ENCODE data around the gene OCEL1. TPM values are rescaled to one million over a fixed set of nuclear protein-coding genes. Genes with fewer than 3 reads are reported as not detected.

The OCEL1 gene
- total RNA-seq, 1 experiment from 2014 or later, result 25.7 TPM

- no peak overlapping the region for H4K8ac ChIP-seq (replicated peaks; ENCODE audit: insufficient read length, low read depth, low read length)
- H2BK12ac ChIP-seq (ENCODE audit: insufficient read length, low read depth, low read length), result no peak overlapping the region
- Mint-ChIP-seq H3K4me1 (no peaks in the 10 kb centered on the region; a peak in 2 of 4 replicates), H3K9me3 (no peaks in the 10 kb centered on the region), H3K27ac (peak overlapping the region in 1 of 3 experiments; percentile 95; a peak in 2 of 7 replicates), H3K4me3 (no peak overlapping the region), H3K36me3 (ENCODE audit: insufficient read depth in 1 of 3, low read depth in 3 of 3) (peaks cover 0 to 22% (median 2%) of the 10 kb centered on the region in 3 experiments; a peak in 4 of 7 replicates), H3K27me3 (ENCODE audit: low read depth) (no peaks in the 10 kb centered on the region)
- no peak overlapping the region for H2BK15ac ChIP-seq (ENCODE audit: low read depth, low read length)
- no peak overlapping the region for H4K91ac ChIP-seq (ENCODE audit: insufficient read length, low read depth, low read length)
- no peak overlapping the region for H3K14ac ChIP-seq (ENCODE audit: insufficient read depth, low read length)
- no peak overlapping the region for H3K27ac ChIP-seq (ENCODE audit: insufficient read length, low read depth, low read length)
- no peak overlapping the region for H3K56ac ChIP-seq (ENCODE audit: insufficient read length, low read depth, low read length)
- no peak overlapping the region for H2AK5ac ChIP-seq (ENCODE audit: insufficient read length, low read length)
- H2BK20ac ChIP-seq (ENCODE audit: low read depth, low read length, poor library complexity, severe bottlenecking), result no peak overlapping the region
- peak; percentile 65 for DNase-seq
- no peaks in the 10 kb centered on the region for H3K79me2 ChIP-seq (ENCODE audit: insufficient read depth, low read length)
- TF ChIP-seq, protein P1, sequence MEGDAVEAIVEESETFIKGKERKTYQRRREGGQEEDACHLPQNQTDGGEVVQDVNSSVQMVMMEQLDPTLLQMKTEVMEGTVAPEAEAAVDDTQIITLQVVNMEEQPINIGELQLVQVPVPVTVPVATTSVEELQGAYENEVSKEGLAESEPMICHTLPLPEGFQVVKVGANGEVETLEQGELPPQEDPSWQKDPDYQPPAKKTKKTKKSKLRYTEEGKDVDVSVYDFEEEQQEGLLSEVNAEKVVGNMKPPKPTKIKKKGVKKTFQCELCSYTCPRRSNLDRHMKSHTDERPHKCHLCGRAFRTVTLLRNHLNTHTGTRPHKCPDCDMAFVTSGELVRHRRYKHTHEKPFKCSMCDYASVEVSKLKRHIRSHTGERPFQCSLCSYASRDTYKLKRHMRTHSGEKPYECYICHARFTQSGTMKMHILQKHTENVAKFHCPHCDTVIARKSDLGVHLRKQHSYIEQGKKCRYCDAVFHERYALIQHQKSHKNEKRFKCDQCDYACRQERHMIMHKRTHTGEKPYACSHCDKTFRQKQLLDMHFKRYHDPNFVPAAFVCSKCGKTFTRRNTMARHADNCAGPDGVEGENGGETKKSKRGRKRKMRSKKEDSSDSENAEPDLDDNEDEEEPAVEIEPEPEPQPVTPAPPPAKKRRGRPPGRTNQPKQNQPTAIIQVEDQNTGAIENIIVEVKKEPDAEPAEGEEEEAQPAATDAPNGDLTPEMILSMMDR (conservative IDR thresholded peaks at IDR 0.05), result no peak
- no peak overlapping the region for H3K4ac ChIP-seq (ENCODE audit: low read depth, low read length)
- H3K27me3 ChIP-seq (ENCODE audit: insufficient read depth, low read length), result no peaks in the 10 kb centered on the region
- H2AFZ ChIP-seq (ENCODE audit: low read length), result no peak overlapping the region
- no peaks in the 10 kb centered on the region for H3K79me1 ChIP-seq (ENCODE audit: insufficient read depth, low read depth, low read length, poor library complexity, severe bottlenecking)
- WGBS (ENCODE audit: extremely low coverage, insufficient read length, low lambda C conversion rate), result no CpG with 5 or more reads among the region's 18 CpGs
- no peak overlapping the region for H3K4me2 ChIP-seq (ENCODE audit: insufficient read depth, insufficient read length, low read length)
- no peaks in the 10 kb centered on the region for H3K23me2 ChIP-seq (ENCODE audit: insufficient read length, low read depth, low read length, poor library complexity, severe bottlenecking)
- no peak overlapping the region for H4K5ac ChIP-seq (ENCODE audit: insufficient read length, low read depth, low read length)
- peaks cover 13% of the 10 kb centered on the region for H3K9me3 ChIP-seq (ENCODE audit: control insufficient read depth, low read depth, low read length)
- H2BK5ac ChIP-seq (ENCODE audit: insufficient read length, low read length), result no peak overlapping the region
- no peak overlapping the region for H2BK120ac ChIP-seq (ENCODE audit: low read depth, low read length, poor library complexity, severe bottlenecking)
- no peak overlapping the region for H3K9ac ChIP-seq (ENCODE audit: extremely low read depth, insufficient read length, low read length)
- H3K23ac ChIP-seq (ENCODE audit: insufficient read length, low read depth, low read length), result no peak overlapping the region
- no peaks in the 10 kb centered on the region for H3K4me1 ChIP-seq (ENCODE audit: insufficient read depth, low read length)
- no peak overlapping the region for H3T11ph ChIP-seq (ENCODE audit: low read length)
- no peak overlapping the region for H3K18ac ChIP-seq (ENCODE audit: insufficient read length, low read depth, low read length)
- H4K20me1 ChIP-seq (ENCODE audit: control insufficient read depth, insufficient read depth, insufficient read length), result no peaks in the 10 kb centered on the region
Measured at GRCh38 chr19:17255150-17255621, 29.2 kb downstream of the OCEL1 start.

Measured in H9 (cell line).